Measurements from ENCODE around the gene LGALS9. TPM values are rescaled to one million over a fixed set of nuclear protein-coding genes. Genes with fewer than 3 reads are reported as not detected.

Gene LGALS9
- 0.31 and 0.63 TPM in 2 replicates for total RNA-seq (2014; rRNA removed; shearing (Covaris generic))

DNA sequence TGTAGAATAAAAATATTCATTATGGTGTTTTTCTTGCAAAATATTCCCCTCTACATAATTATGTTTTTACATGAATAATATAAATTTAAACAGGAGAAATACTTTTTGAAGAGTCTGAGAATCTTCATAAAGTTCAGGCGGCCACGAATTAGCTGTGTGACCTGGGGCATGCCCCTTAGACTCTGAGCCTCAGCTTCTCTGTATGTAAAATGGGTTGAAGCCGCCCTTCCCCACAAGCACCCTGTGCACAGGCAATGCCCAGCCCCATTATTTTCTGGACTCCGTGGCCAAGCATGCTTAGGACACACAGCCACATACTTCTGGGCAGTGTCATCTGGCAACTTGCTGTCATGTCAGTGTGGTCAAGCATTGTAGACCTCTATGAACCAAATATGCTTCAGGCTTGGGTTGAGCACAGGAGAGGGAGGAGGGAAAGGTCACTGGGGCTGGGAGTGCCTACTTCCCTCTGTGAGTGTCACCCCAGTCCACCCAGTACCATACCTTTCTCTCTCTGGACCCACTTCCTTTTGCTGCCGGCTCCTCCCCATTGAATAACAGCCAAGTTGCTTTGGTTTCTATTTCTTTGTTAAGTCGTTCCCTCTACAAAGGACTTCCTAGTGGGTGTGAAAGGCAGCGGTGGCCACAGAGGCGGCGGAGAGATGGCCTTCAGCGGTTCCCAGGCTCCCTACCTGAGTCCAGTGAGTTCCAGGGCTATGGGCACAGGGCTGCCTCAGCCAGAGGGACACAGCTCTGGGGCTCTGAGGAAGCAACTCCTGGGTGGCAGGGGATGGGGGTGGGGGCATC is at the start of gene LGALS9:
Gene LGALS9, plus strand, starts transcription at position 582 of the 804 bp plus-strand sequence. Its CDS starts 78 bp downstream, at position 660.
- no peaks in the 10 kb centered on the region for H3K27me3 ChIP-seq (ENCODE audit: control insufficient read depth, insufficient read depth, low read length)
- no peak within 1 kb of the TSS for H3K4me3 ChIP-seq (ENCODE audit: insufficient read depth, low read depth, low read length)
- no peak for DNase-seq
- no peaks in the 10 kb centered on the region for H3K36me3 ChIP-seq (replicated peaks; ENCODE audit: control insufficient read depth, insufficient read depth, low read length)

DNA sequence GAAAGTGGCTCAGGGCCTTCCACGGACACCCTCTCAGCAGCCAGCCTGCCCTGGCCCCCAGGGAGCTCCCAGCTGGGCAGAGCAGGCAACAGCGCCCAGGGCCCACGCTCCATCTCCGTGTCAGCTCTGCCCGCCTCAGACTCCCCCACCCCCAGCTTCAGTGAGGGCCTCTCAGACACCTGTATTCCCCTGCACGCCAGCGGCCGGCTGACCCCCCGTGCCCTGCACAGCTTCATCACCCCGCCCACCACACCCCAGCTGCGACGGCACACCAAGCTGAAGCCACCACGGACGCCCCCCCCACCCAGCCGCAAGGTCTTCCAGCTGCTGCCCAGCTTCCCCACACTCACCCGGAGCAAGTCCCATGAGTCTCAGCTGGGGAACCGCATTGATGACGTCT is 48.3 kb upstream of the LGALS9 start:
- no peak for DNase-seq
- H3K4me3 ChIP-seq (ENCODE audit: insufficient read depth, low read depth, low read length), result no peak overlapping the region
- H3K27me3 ChIP-seq (ENCODE audit: control insufficient read depth, insufficient read depth, low read length), result no peaks in the 10 kb centered on the region
- H3K36me3 ChIP-seq (replicated peaks; ENCODE audit: control insufficient read depth, insufficient read depth, low read length), result peaks cover 3% of the 10 kb centered on the region; the same call in 1 of the 2 replicates

DNA sequence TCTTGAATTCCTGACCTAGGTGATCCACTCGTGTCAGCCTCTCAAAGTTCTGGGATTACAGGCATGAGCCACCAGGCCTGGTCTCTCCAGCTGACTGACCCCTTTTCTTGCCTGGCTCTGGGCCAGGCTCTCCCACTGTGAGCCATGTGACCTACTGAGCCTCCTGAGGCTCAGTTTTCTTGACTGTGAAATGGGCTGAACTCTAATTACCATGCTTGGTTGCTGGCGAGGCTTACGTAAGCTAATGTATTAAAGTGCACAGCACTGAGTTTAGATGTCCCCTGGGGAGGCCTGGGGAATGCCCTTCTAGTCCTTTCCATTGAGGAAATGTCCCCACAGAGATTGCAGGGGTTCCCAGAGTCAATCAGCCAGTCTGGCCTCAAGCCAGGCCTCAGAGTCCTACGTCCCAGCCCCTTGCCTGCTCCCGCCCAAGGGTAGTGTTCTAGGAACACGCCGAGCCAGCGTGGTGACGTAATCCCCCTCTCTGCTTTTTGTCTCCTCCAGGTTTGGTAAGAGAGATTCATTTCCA is 45.8 kb upstream of the LGALS9 start:
- H3K27me3 ChIP-seq (ENCODE audit: control insufficient read depth, insufficient read depth, low read length), result no peaks in the 10 kb centered on the region
- H3K4me3 ChIP-seq (ENCODE audit: insufficient read depth, low read depth, low read length), result no peak overlapping the region
- DNase-seq, result no peak

DNA sequence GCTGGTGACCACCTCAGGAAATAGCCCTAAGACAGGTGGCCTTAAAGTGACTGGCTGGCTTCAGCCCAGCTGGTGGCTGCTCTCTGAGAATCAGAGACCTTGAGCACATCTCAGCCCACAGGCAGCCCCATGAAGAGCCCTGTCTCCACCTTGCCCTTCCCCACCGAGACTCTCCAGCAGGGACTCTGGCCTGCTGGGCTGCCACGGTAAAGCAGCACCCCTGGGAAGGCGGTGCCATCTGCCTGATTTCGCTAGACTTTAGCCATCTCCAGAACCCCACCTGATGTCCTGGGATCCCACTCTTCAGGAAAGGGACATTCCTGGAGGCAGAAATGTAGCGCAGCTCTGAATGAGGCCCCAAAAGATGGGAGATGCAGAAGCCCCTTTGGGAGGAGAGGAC is 45.2 kb upstream of the LGALS9 start:
- peaks cover 3% of the 10 kb centered on the region; the same call in 1 of the 2 replicates for H3K36me3 ChIP-seq (replicated peaks; ENCODE audit: control insufficient read depth, insufficient read depth, low read length)
- H3K27me3 ChIP-seq (ENCODE audit: control insufficient read depth, insufficient read depth, low read length), result no peaks in the 10 kb centered on the region
- no peak overlapping the region for H3K4me3 ChIP-seq (ENCODE audit: insufficient read depth, low read depth, low read length)
- DNase-seq, result no peak

More for the DNA sequence above, 45.8 kb upstream of the LGALS9 start:
- peaks cover 3% of the 10 kb centered on the region; the same call in 1 of the 2 replicates for H3K36me3 ChIP-seq (replicated peaks; ENCODE audit: control insufficient read depth, insufficient read depth, low read length)

DNA sequence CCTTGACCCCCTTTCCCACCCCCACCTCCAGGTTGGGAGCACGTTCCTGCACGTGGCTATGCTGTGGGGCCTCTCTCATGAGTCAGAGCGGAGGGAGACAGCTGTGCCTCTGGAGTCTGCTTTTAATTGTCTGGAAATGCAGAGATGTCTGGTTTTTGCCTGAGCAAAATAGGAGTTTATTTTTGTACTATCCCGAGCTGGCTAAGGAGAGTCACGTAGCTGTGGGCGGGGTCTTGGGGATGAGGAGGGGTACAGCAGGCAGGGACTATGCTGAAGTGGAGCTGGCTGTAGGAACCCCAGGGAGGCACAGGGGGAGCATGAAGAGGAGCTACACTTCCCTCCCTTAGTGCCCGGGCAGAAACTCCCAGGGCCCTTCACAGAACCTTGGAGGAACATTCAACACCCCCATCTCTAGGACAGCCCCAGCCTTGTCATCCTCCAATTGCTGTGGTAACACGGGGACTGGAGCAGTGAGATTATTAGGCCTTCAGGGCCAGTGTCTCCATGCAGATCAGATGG is 44.7 kb upstream of the LGALS9 start:
- DNase-seq, result no peak
- Histone ChIP-seq H3K4me3 (ENCODE audit: insufficient read depth, low read depth, low read length) (no peak overlapping the region), H3K36me3 (replicated peaks; ENCODE audit: control insufficient read depth, insufficient read depth, low read length) (peaks cover 3% of the 10 kb centered on the region), H3K27me3 (ENCODE audit: control insufficient read depth, insufficient read depth, low read length) (no peaks in the 10 kb centered on the region)

DNA sequence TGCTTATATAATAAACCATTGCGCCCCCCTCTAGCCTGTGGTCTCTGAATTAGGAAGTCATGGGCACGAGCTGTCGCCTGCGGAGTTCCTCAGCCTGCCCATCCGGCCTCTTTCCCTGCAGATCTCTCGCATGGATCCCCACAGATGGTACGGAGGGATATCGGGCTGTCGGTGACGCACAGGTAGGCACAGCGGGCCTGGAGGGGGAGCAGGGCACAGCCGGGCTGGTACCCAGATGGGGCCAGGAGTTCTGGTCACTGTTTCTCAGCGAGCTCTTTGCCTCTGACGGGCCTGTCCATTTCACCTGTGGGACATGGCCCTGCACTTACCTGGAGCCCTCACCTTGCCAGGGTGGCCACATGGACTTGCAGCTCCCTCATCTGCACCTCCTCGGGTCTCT is 42.6 kb upstream of the LGALS9 start:
- no peak for DNase-seq
- no peaks in the 10 kb centered on the region for H3K27me3 ChIP-seq (ENCODE audit: control insufficient read depth, insufficient read depth, low read length)
- no peak overlapping the region for H3K4me3 ChIP-seq (ENCODE audit: insufficient read depth, low read depth, low read length)
- H3K36me3 ChIP-seq (replicated peaks; ENCODE audit: control insufficient read depth, insufficient read depth, low read length), result peaks cover 4% of the 10 kb centered on the region

DNA sequence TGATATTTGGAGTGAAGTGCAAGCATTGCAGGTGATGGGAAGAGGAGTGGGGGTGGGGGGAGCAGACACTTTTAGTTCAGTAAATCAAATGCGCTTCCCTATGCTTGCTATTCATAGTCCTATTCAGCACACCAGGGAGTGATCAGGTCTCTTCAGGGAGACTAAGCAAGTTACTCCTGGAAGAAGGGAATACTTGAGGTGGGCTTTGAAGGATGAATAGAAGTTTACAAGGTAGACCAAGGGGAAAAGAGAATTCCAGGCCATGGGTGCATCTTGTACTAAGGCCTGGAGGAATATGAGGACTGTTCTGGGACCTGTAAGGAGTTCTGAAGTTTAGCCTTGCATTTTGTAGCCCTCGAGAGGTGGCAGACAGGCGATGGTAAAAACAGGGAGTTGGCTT is 40.1 kb upstream of the LGALS9 start:
- Histone ChIP-seq H3K27me3 (ENCODE audit: control insufficient read depth, insufficient read depth, low read length) (no peaks in the 10 kb centered on the region), H3K4me3 (ENCODE audit: insufficient read depth, low read depth, low read length) (no peak overlapping the region), H3K36me3 (replicated peaks; ENCODE audit: control insufficient read depth, insufficient read depth, low read length) (peaks cover 7% of the 10 kb centered on the region)
- DNase-seq, result no peak

DNA sequence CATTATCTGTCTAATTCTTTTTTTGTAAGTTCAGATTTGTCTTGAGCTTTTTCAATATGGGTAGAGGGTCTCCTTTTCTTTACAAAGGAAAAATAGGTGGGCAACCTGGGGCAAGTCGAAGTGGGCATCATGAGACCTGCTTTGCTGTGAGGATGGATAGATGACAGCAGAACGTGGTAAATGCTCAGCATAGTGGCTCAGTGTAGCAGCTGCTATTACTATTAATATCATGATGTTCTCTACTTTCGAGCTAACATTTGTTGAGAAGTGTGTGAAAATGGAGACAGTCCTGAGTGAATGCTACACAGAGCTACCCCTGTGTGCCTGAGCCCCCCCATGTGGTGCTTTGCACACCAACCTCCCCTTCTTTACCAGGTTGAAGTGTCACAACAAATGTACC is 39.0 kb upstream of the LGALS9 start:
- H3K4me3 ChIP-seq (ENCODE audit: insufficient read depth, low read depth, low read length), result no peak overlapping the region
- no peaks in the 10 kb centered on the region for H3K27me3 ChIP-seq (ENCODE audit: control insufficient read depth, insufficient read depth, low read length)
- H3K36me3 ChIP-seq (replicated peaks; ENCODE audit: control insufficient read depth, insufficient read depth, low read length), result peaks cover 7% of the 10 kb centered on the region
- no peak for DNase-seq

DNA sequence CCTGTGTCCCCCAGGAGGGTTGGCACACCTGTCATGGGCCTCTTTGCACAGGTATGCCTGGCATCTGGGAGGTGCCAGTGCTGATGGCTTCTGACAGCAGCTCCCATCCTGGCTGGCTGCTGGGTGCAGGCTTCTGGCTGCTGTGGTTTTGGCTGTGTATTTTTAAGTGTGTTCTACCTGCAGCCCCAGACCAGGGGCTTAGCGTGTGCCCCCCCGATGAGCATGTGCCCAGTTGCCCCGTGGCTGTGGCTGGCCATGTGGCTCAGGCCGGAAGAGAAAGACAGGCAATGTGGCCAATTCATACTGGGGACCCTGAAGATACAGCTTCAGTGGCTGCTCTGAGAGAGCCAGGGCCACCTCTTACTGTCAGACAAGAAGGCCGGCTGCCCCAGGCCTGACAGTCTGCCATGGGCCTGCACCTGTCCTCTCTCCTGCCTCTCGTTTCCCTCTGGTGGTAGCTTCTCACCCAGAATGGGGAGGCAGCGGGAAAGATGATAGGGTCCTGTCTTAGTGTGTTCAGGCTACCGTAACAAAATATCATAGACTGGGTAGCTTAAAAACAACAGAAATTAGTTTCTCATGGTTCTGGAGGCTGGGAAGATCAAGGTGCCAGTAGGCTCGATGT is 37.6 kb upstream of the LGALS9 start:
- Histone ChIP-seq H3K27me3 (ENCODE audit: control insufficient read depth, insufficient read depth, low read length) (no peaks in the 10 kb centered on the region), H3K36me3 (replicated peaks; ENCODE audit: control insufficient read depth, insufficient read depth, low read length) (peaks cover 9% of the 10 kb centered on the region), H3K4me3 (ENCODE audit: insufficient read depth, low read depth, low read length) (no peak overlapping the region)
- no peak for DNase-seq

DNA sequence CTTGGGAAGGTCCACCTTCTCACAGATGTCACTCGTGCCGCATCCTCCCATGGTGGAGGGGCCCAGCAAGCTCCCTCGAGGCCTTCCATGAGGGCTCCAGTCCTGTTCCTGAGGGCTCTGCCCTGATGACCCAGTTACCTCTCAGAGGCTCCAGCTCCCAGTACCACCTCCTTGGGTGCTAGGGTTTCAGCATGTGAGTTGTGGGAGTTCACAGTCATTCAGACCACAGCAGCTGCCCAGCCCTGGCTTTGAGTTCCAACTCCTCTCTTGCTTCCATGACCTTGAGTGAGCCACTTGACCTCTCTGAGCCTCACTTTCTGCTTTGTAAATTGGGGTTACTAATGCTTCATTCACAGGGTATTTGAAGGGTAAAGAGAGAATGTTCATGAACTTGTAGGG is 37.1 kb upstream of the LGALS9 start:
- Histone ChIP-seq H3K4me3 (ENCODE audit: insufficient read depth, low read depth, low read length) (no peak overlapping the region), H3K36me3 (replicated peaks; ENCODE audit: control insufficient read depth, insufficient read depth, low read length) (peaks cover 9% of the 10 kb centered on the region), H3K27me3 (ENCODE audit: control insufficient read depth, insufficient read depth, low read length) (no peaks in the 10 kb centered on the region)
- no peak for DNase-seq

DNA sequence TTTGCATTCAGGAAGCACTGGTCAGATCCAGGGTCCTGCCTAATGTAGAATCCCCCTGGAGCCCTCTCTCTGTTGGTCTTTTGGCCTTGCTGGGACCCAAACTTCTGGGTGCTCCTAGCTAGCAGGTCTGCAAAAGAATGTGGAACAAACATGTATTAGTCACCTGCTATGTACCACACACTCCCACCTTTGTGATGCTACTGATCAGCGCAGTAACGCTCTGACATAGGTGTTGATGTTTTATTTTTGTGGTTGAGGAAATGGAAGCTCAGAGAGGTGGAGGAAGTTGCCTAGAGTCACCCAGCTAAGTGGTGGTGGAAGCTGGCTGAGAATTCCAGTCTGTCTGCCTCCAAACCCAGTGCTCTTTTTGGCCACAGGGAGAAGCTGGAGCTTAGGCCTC is 35.8 kb upstream of the LGALS9 start:
- no peak overlapping the region for H3K4me3 ChIP-seq (ENCODE audit: insufficient read depth, low read depth, low read length)

DNA sequence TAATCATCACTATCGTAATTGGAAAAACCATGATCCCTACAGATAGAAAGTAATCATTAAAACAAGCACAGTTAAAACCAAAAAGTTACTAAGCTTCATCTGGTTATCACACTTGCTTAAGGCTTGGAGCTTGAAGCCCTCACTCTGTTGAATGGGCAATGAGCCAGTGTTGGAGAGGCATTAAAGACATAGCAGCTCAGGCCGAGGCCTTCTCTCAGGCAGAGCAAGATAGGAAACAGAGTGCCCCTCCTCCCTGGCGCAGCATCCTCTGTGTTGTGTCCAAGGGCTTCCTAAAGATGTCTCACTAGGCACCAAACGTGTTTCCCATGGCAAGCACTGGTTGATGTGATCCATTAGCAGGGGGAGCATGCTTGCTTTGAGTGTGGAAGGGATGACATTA is 34.9 kb upstream of the LGALS9 start:
- DNase-seq, result no peak
- Histone ChIP-seq H3K36me3 (replicated peaks; ENCODE audit: control insufficient read depth, insufficient read depth, low read length) (peaks cover 11% of the 10 kb centered on the region), H3K4me3 (ENCODE audit: insufficient read depth, low read depth, low read length) (no peak overlapping the region), H3K27me3 (ENCODE audit: control insufficient read depth, insufficient read depth, low read length) (no peaks in the 10 kb centered on the region)

More for the DNA sequence above, 35.8 kb upstream of the LGALS9 start:
- Histone ChIP-seq H3K36me3 (replicated peaks; ENCODE audit: control insufficient read depth, insufficient read depth, low read length) (peaks cover 9% of the 10 kb centered on the region), H3K27me3 (ENCODE audit: control insufficient read depth, insufficient read depth, low read length) (no peaks in the 10 kb centered on the region)
- DNase-seq, result no peak

DNA sequence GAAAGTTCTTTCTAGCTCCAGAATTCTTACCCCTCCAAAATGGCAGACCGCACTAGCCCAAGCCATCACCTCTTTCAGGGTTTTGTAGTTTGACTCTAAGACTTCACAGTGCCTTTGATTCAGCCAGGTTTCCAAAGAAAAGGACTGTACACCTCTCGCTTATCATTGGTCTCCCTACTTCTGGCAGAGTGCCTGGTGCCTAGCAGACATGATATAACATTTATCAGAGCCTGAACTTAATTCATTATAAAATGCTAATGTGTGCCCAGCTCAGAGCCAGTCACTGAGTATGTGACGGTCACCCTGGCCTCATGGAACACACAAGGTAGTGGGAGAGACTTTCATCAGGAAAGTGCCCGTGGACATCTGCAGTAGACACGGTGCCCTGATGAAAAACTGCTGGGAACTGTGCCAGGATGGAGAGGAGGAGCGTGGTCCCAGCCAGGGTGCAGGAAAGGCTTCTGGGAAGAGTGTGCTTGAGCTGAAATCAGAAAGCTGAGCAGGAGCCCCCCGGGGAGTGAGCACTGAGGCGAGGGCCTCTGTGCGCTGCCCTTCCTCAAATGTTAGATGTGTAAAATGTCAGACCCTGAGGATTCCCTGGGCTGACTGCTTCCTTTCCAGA is 34.3 kb upstream of the LGALS9 start:
- H3K4me3 ChIP-seq (ENCODE audit: insufficient read depth, low read depth, low read length), result no peak overlapping the region
- H3K36me3 ChIP-seq (replicated peaks; ENCODE audit: control insufficient read depth, insufficient read depth, low read length), result peaks cover 11% of the 10 kb centered on the region
- DNase-seq, result no peak
- no peaks in the 10 kb centered on the region for H3K27me3 ChIP-seq (ENCODE audit: control insufficient read depth, insufficient read depth, low read length)

DNA sequence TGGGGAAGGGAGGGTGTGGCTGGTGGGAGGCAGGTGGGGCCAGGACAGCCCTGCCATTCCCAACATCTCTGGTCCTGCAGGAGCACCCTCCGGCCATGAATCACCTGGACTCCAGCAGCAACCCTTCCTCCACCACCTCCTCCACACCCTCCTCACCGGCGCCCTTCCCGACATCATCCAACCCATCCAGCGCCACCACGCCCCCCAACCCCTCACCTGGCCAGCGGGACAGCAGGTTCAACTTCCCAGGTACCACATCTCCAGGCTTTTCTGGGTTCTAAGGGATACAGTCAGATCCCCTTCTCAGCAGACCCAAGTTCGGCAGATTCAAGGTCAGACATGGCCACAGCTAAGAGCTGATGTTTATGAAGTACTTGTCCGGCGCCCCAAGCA is 33.8 kb upstream of the LGALS9 start:
- DNase-seq, result no peak
- Histone ChIP-seq H3K27me3 (ENCODE audit: control insufficient read depth, insufficient read depth, low read length) (no peaks in the 10 kb centered on the region), H3K4me3 (ENCODE audit: insufficient read depth, low read depth, low read length) (no peak overlapping the region), H3K36me3 (replicated peaks; ENCODE audit: control insufficient read depth, insufficient read depth, low read length) (peaks cover 9% of the 10 kb centered on the region)
